Measurements from ENCODE around the gene REM1.

Gene REM1

GRCh38 chr20:31514154-31515071 is 39.3 kb downstream of the REM1 start, which contains the start of gene HM13 (continued):
- TF ChIP-seq ZBTB26 (tag by site-specific recombination; optimal IDR thresholded peaks at IDR 0.05) (peak; percentile 99), TRIM28 (IDR thresholded peaks at IDR 0.05; ENCODE audit: borderline replicate concordance, low read length) (peak; percentile 32; the same call in 1 of the 2 replicates), ZEB2 (tag by site-specific recombination; IDR thresholded peaks at IDR 0.05) (0 out of 2 replicates have a peak, but pooled peaks have one; percentile 63), CTCF (tag by site-specific recombination; IDR thresholded peaks at IDR 0.05) (peak; percentile 88), SP7 (tag by site-specific recombination; IDR thresholded peaks at IDR 0.05) (peak; percentile 77), ZNF335 (tag by site-specific recombination; conservative IDR thresholded peaks at IDR 0.05) (peak; percentile 98), ZXDB (tag by site-specific recombination; IDR thresholded peaks at IDR 0.05) (peak; percentile 83), ZNF692 (tag by site-specific recombination; IDR thresholded peaks at IDR 0.05) (peak; percentile 74; the same call in 1 of the 2 replicates), KLF17 (tag by site-specific recombination; IDR thresholded peaks at IDR 0.05) (0 out of 2 replicates have a peak, but pooled peaks have one; percentile 33), SP2 (tag by site-specific recombination; IDR thresholded peaks at IDR 0.05) (peak; percentile 59), ZNF23 (tag by site-specific recombination; IDR thresholded peaks at IDR 0.05; ENCODE audit: borderline replicate concordance) (no peak), ZNF707 (tag by site-specific recombination; IDR thresholded peaks at IDR 0.05) (no peak), ZNF391 (tag by site-specific recombination; IDR thresholded peaks at IDR 0.05; ENCODE audit: borderline replicate concordance, low read depth) (0 out of 2 replicates have a peak, but pooled peaks have one; percentile 36), ZBTB20 (tag by site-specific recombination; IDR thresholded peaks at IDR 0.05) (peak; percentile 73; the same call in 1 of the 2 replicates), ZNF561 (tag by site-specific recombination; IDR thresholded peaks at IDR 0.05; ENCODE audit: borderline replicate concordance) (0 out of 2 replicates have a peak, but pooled peaks have one; percentile 45), GLIS1 (tag by site-specific recombination; IDR thresholded peaks at IDR 0.05) (peak; percentile 46; the same call in 1 of the 2 replicates), ZNF114 (tag by site-specific recombination; IDR thresholded peaks at IDR 0.05) (no peak), ZSCAN16 (tag by site-specific recombination; IDR thresholded peaks at IDR 0.05) (peak; percentile 27; the same call in 1 of the 2 replicates), ZBTB8A (tag by site-specific recombination; IDR thresholded peaks at IDR 0.05) (peak; percentile 80), ZNF701 (tag by site-specific recombination; IDR thresholded peaks at IDR 0.05) (no peak), ZNF324 (tag by site-specific recombination; IDR thresholded peaks at IDR 0.05) (peak; percentile 51; the same call in 1 of the 2 replicates), ZNF600 (tag by site-specific recombination; IDR thresholded peaks at IDR 0.05) (peak; percentile 100), ZNF341 (tag by site-specific recombination; IDR thresholded peaks at IDR 0.05; ENCODE audit: low read depth) (0 out of 2 replicates have a peak, but pooled peaks have one; percentile 10)
- TF ChIP-seq, protein P1, sequence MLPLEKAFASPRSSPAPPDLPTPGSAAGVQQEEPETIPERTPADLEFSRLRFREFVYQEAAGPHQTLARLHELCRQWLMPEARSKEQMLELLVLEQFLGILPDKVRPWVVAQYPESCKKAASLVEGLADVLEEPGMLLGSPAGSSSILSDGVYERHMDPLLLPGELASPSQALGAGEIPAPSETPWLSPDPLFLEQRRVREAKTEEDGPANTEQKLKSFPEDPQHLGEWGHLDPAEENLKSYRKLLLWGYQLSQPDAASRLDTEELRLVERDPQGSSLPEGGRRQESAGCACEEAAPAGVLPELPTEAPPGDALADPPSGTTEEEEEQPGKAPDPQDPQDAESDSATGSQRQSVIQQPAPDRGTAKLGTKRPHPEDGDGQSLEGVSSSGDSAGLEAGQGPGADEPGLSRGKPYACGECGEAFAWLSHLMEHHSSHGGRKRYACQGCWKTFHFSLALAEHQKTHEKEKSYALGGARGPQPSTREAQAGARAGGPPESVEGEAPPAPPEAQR (tag by site-specific recombination; IDR thresholded peaks at IDR 0.05): no peak
- TF ChIP-seq, protein P2, sequence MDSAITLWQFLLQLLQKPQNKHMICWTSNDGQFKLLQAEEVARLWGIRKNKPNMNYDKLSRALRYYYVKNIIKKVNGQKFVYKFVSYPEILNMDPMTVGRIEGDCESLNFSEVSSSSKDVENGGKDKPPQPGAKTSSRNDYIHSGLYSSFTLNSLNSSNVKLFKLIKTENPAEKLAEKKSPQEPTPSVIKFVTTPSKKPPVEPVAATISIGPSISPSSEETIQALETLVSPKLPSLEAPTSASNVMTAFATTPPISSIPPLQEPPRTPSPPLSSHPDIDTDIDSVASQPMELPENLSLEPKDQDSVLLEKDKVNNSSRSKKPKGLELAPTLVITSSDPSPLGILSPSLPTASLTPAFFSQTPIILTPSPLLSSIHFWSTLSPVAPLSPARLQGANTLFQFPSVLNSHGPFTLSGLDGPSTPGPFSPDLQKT (IDR thresholded peaks at IDR 0.05; ENCODE audit: borderline replicate concordance, low read depth, low read length): no peak
- TF ChIP-seq, protein P3, sequence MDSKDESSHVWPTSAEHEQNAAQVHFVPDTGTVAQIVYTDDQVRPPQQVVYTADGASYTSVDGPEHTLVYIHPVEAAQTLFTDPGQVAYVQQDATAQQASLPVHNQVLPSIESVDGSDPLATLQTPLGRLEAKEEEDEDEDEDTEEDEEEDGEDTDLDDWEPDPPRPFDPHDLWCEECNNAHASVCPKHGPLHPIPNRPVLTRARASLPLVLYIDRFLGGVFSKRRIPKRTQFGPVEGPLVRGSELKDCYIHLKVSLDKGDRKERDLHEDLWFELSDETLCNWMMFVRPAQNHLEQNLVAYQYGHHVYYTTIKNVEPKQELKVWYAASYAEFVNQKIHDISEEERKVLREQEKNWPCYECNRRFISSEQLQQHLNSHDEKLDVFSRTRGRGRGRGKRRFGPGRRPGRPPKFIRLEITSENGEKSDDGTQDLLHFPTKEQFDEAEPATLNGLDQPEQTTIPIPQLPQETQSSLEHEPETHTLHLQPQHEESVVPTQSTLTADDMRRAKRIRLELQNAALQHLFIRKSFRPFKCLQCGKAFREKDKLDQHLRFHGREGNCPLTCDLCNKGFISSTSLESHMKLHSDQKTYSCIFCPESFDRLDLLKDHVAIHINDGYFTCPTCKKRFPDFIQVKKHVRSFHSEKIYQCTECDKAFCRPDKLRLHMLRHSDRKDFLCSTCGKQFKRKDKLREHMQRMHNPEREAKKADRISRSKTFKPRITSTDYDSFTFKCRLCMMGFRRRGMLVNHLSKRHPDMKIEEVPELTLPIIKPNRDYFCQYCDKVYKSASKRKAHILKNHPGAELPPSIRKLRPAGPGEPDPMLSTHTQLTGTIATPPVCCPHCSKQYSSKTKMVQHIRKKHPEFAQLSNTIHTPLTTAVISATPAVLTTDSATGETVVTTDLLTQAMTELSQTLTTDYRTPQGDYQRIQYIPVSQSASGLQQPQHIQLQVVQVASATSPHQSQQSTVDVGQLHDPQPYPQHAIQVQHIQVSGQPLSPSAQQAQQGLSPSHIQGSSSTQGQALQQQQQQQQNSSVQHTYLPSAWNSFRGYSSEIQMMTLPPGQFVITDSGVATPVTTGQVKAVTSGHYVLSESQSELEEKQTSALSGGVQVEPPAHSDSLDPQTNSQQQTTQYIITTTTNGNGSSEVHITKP (tag by site-specific recombination; IDR thresholded peaks at IDR 0.05): peak; percentile 74
